GM15510 (cell line): ENCODE results near the gene STIMATE.

Experiments used
- POLR2A ChIP-seq: IDR thresholded peaks from 3 replicates; pipeline ENCODE4 v1.6.1; 2011; ENCODE audit warnings: borderline replicate concordance; ENCODE audit not compliant: insufficient read length; ENCODE audit errors: extremely low read depth

STIMATE gene

GRCh38 chr3:52859686-52860423, 37.5 kb downstream of the STIMATE start:
- no peak for TF ChIP-seq POLR2A

- no peak for TF ChIP-seq POLR2A
Observed at GRCh38 chr3:52857864-52858263, 39.5 kb downstream of the STIMATE start.

GRCh38 chr3:52857133-52857532, 40.2 kb downstream of the STIMATE start:
- no peak for TF ChIP-seq POLR2A

- TF ChIP-seq POLR2A: no peak
Observed at GRCh38 chr3:52856666-52857065, 40.7 kb downstream of the STIMATE start.

- TF ChIP-seq POLR2A: no peak
Observed at GRCh38 chr3:52854013-52854412, 43.3 kb downstream of the STIMATE start.

GRCh38 chr3:52852419-52852818, 44.9 kb downstream of the STIMATE start:
- no peak for TF ChIP-seq POLR2A

- no peak for TF ChIP-seq POLR2A
Observed at GRCh38 chr3:52851348-52851747, 46.0 kb downstream of the STIMATE start.

- no peak for TF ChIP-seq POLR2A
Observed at GRCh38 chr3:52849656-52850055, 47.7 kb downstream of the STIMATE start.

- no peak for TF ChIP-seq POLR2A
Observed at GRCh38 chr3:52848617-52849016, 48.7 kb downstream of the STIMATE start.

GRCh38 chr3:52847726-52848125, 49.6 kb downstream of the STIMATE start:
- TF ChIP-seq POLR2A: no peak

GRCh38 chr3:52847241-52847640, 50.1 kb downstream of the STIMATE start:
- TF ChIP-seq POLR2A: no peak

- no peak for TF ChIP-seq POLR2A
Observed at GRCh38 chr3:52846432-52846965, 50.8 kb downstream of the STIMATE start.

GRCh38 chr3:52845691-52846431, 51.5 kb downstream of the STIMATE start:
- TF ChIP-seq POLR2A: no peak

GRCh38 chr3:52845157-52845556, 52.2 kb downstream of the STIMATE start:
- no peak for TF ChIP-seq POLR2A

GRCh38 chr3:52844290-52844975, 52.9 kb downstream of the STIMATE start:
- TF ChIP-seq POLR2A: no peak
